OCI-LY3 (cell line): ENCODE measurements around the gene NOSTRIN.

Experiments used
- EZH2phosphoT487 ChIP-seq: fragments of 200-600 bp; shearing (Covaris generic); IDR thresholded peaks from 2 replicates; pipeline ENCODE4 v1.6.1; 2018; ENCODE audit warnings: antibody characterized with exemption, mixed run types, low read depth
- TF ChIP-seq, protein P1 (sequence below): fragments of 200-600, 300-600 bp; sonication (generic); IDR thresholded peaks from 2 replicates; pipeline ENCODE4 v1.5.1; 2014; ENCODE audit warnings: antibody characterized with exemption, low read length, low read depth

DNA sequence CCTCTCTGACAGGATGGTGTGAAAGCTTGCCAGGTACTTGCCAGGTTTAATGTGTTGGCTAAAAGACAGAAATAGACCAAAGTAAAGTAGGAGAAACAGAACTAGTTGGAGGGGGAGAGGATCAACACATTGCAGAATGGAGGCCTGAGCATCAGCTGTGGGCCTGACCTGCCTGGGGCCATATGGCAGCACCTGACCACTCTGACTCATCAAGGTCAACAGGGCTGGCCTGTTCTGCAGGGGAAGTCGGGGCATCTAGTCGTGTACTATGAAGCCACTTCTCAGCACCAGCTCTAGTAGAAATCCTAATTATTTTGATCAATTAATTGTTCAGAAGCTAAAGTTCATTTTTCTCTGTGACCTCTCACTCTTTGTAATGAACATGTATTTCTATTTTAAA, 35.8 kb upstream of the NOSTRIN start:
- TF ChIP-seq, protein P1, sequence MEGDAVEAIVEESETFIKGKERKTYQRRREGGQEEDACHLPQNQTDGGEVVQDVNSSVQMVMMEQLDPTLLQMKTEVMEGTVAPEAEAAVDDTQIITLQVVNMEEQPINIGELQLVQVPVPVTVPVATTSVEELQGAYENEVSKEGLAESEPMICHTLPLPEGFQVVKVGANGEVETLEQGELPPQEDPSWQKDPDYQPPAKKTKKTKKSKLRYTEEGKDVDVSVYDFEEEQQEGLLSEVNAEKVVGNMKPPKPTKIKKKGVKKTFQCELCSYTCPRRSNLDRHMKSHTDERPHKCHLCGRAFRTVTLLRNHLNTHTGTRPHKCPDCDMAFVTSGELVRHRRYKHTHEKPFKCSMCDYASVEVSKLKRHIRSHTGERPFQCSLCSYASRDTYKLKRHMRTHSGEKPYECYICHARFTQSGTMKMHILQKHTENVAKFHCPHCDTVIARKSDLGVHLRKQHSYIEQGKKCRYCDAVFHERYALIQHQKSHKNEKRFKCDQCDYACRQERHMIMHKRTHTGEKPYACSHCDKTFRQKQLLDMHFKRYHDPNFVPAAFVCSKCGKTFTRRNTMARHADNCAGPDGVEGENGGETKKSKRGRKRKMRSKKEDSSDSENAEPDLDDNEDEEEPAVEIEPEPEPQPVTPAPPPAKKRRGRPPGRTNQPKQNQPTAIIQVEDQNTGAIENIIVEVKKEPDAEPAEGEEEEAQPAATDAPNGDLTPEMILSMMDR: no peak
- no peak for TF ChIP-seq EZH2phosphoT487
